ENCODE results near the gene CRIP1. TPM values are rescaled to one million over a fixed set of nuclear protein-coding genes. Genes with fewer than 3 reads are reported as not detected.

Gene CRIP1
- total RNA-seq, 1 experiment from 2014 or later: 6.9 TPM

- H2AK5ac ChIP-seq (ENCODE audit: insufficient read length, low read length): no peak overlapping the region
- no peak overlapping the region for H3T11ph ChIP-seq (ENCODE audit: low read length)
- no peak overlapping the region for H3K14ac ChIP-seq (ENCODE audit: insufficient read depth, low read length)
- H3K79me2 ChIP-seq (ENCODE audit: insufficient read depth, low read length): no peaks in the 10 kb centered on the region
- no peak for TF ChIP-seq CTCF (conservative IDR thresholded peaks at IDR 0.05)
- Mint-ChIP-seq H3K36me3 (ENCODE audit: insufficient read depth in 1 of 3, low read depth in 3 of 3) (no peaks in the 10 kb centered on the region), H3K27ac (no peak overlapping the region), H3K4me1 (peaks cover 11 to 36% of the 10 kb centered on the region in 2 experiments), H3K4me3 (no peak overlapping the region), H3K9me3 (peaks cover 0 to 3% of the 10 kb centered on the region in 2 experiments; a peak in 1 of 5 replicates), H3K27me3 (ENCODE audit: low read depth) (peaks cover 69% of the 10 kb centered on the region)
- no peak overlapping the region for H3K56ac ChIP-seq (ENCODE audit: insufficient read length, low read depth, low read length)
- no peak overlapping the region for H3K23ac ChIP-seq (ENCODE audit: insufficient read length, low read depth, low read length)
- H3K9ac ChIP-seq (ENCODE audit: extremely low read depth, insufficient read length, low read length): no peak overlapping the region
- no peak overlapping the region for H4K8ac ChIP-seq (replicated peaks; ENCODE audit: insufficient read length, low read depth, low read length)
- H3K9me3 ChIP-seq (ENCODE audit: control insufficient read depth, low read depth, low read length): no peaks in the 10 kb centered on the region
- no peak overlapping the region for H2AFZ ChIP-seq (ENCODE audit: low read length)
- no peak overlapping the region for H2BK120ac ChIP-seq (ENCODE audit: low read depth, low read length, poor library complexity, severe bottlenecking)
- no peak for DNase-seq
- H4K91ac ChIP-seq (ENCODE audit: insufficient read length, low read depth, low read length): no peak overlapping the region
- no peaks in the 10 kb centered on the region for H4K20me1 ChIP-seq (ENCODE audit: control insufficient read depth, insufficient read depth, insufficient read length)
- no peak overlapping the region for H4K5ac ChIP-seq (ENCODE audit: insufficient read length, low read depth, low read length)
- H3K27ac ChIP-seq (ENCODE audit: insufficient read length, low read depth, low read length): no peak overlapping the region
- no peak overlapping the region for H2BK15ac ChIP-seq (ENCODE audit: low read depth, low read length)
- peaks cover 36% of the 10 kb centered on the region for H3K27me3 ChIP-seq (ENCODE audit: insufficient read depth, low read length)
- no peak overlapping the region for H3K4me2 ChIP-seq (ENCODE audit: insufficient read depth, insufficient read length, low read length)
- H3K79me1 ChIP-seq (ENCODE audit: insufficient read depth, low read depth, low read length, poor library complexity, severe bottlenecking): no peaks in the 10 kb centered on the region
- no peak overlapping the region for H2BK12ac ChIP-seq (ENCODE audit: insufficient read length, low read depth, low read length)
- no peaks in the 10 kb centered on the region; the same call in 1 of the 2 replicates for H3K4me1 ChIP-seq (ENCODE audit: insufficient read depth, low read length)
- H3K23me2 ChIP-seq (ENCODE audit: insufficient read length, low read depth, low read length, poor library complexity, severe bottlenecking): peaks cover 12% of the 10 kb centered on the region
- no CpG with 5 or more reads among the region's 56 CpGs for WGBS (ENCODE audit: extremely low coverage, insufficient read length, low lambda C conversion rate)
- H2BK20ac ChIP-seq (ENCODE audit: low read depth, low read length, poor library complexity, severe bottlenecking): no peak overlapping the region
- H3K4ac ChIP-seq (ENCODE audit: low read depth, low read length): no peak overlapping the region
- H2BK5ac ChIP-seq (ENCODE audit: insufficient read length, low read length): no peak overlapping the region
- no peak overlapping the region for H3K18ac ChIP-seq (ENCODE audit: insufficient read length, low read depth, low read length)
These were observed 8.9 kb upstream of the CRIP1 start for GRCh38 chr14:105477660-105478397.
